ENCODE measurements around the gene FLCN. TPM values are rescaled to one million over a fixed set of nuclear protein-coding genes. Genes with fewer than 3 reads are reported as not detected.

Gene FLCN
- total and polyA plus RNA-seq, 2 donors (not counting 1 experiment from before 2014, with no cell fraction given), result 16.4 to 68.5 TPM

DNA sequence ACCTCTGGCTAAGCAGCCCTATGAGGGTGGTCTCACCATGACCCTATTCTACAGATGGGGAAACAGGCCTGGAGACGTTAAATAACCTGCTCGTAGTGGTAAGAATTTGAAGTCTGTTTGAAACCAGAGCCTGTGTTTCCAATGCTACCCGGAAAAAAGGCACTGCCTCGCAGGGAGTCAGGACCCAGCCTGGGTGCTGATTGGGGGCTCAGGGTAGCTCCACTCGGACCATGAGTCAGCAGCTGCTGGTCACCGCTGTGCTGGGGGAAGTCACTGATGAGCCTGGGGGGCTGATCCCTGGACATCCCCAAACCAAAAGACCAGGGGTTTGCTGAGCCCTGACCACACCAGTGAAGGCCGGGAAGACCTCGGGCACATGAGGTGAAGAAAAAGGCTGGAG lies 21.4 kb downstream of the FLCN start:
- Histone ChIP-seq H3K4me3 (replicated peaks in 1 of 4; ENCODE audit: control extremely low read depth in 1 of 4, insufficient read depth in 1 of 4, low read depth in 3 of 4, low read length in 4 of 4) (no peak overlapping the region), H3K36me3 (ENCODE audit: control insufficient read depth, insufficient read depth, low read length) (peaks cover 42% of the 10 kb centered on the region), H3K79me2 (ENCODE audit: control insufficient read depth, insufficient read depth, low read length) (no peaks in the 10 kb centered on the region), H3K9ac (ENCODE audit: insufficient read depth, low read length) (no peak overlapping the region), H3K4me1 (ENCODE audit: control insufficient read depth, extremely low read depth, insufficient read depth, low read length) (no peaks in the 10 kb centered on the region), H3K4me2 (ENCODE audit: extremely low read depth, insufficient read depth, low read length) (no peak overlapping the region), H4K20me1 (ENCODE audit: control insufficient read depth, extremely low read depth, insufficient read depth, low read length) (peaks cover 2% of the 10 kb centered on the region), H3K9me3 (ENCODE audit: control insufficient read depth, insufficient read depth, low read depth, low read length) (no peaks in the 10 kb centered on the region), H3K27ac (ENCODE audit: insufficient read depth, low read length) (no peak overlapping the region), H2AFZ (ENCODE audit: low read length) (no peak overlapping the region), H3K27me3 (ENCODE audit: control insufficient read depth, insufficient read depth, low read length) (no peaks in the 10 kb centered on the region)
- TF ChIP-seq, protein P1, sequence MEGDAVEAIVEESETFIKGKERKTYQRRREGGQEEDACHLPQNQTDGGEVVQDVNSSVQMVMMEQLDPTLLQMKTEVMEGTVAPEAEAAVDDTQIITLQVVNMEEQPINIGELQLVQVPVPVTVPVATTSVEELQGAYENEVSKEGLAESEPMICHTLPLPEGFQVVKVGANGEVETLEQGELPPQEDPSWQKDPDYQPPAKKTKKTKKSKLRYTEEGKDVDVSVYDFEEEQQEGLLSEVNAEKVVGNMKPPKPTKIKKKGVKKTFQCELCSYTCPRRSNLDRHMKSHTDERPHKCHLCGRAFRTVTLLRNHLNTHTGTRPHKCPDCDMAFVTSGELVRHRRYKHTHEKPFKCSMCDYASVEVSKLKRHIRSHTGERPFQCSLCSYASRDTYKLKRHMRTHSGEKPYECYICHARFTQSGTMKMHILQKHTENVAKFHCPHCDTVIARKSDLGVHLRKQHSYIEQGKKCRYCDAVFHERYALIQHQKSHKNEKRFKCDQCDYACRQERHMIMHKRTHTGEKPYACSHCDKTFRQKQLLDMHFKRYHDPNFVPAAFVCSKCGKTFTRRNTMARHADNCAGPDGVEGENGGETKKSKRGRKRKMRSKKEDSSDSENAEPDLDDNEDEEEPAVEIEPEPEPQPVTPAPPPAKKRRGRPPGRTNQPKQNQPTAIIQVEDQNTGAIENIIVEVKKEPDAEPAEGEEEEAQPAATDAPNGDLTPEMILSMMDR (conservative IDR thresholded peaks at IDR 0.05 in 1 of 2, IDR thresholded peaks at IDR 0.05 in 1 of 2; ENCODE audit: low read depth in 1 of 2, low read length in 2 of 2), result no peak
- no peak for DNase-seq (ENCODE audit: low read depth in 2 of 2)

- H3K4me2 ChIP-seq (ENCODE audit: extremely low read depth, insufficient read depth, low read length), result no peak overlapping the region
- no peaks in the 10 kb centered on the region for H3K27me3 ChIP-seq (ENCODE audit: control insufficient read depth, insufficient read depth, low read length)
- no peak overlapping the region for H3K4me3 ChIP-seq (replicated peaks in 1 of 4; ENCODE audit: control extremely low read depth in 1 of 4, insufficient read depth in 1 of 4, low read depth in 3 of 4, low read length in 4 of 4)
- DNase-seq (ENCODE audit: low read depth in 2 of 2), result no peak
- no peaks in the 10 kb centered on the region for H3K79me2 ChIP-seq (ENCODE audit: control insufficient read depth, insufficient read depth, low read length)
- H2AFZ ChIP-seq (ENCODE audit: low read length), result no peak overlapping the region
- H3K36me3 ChIP-seq (ENCODE audit: control insufficient read depth, insufficient read depth, low read length), result peaks cover 40% of the 10 kb centered on the region
- H3K9ac ChIP-seq (ENCODE audit: insufficient read depth, low read length), result no peak overlapping the region
- TF ChIP-seq, protein P1 (conservative IDR thresholded peaks at IDR 0.05 in 1 of 2, IDR thresholded peaks at IDR 0.05 in 1 of 2; ENCODE audit: low read depth in 1 of 2, low read length in 2 of 2), result no peak
- TF ChIP-seq EZH2 (IDR thresholded peaks at IDR 0.05; ENCODE audit: low read length, missing control alignments), result no peak
- no peaks in the 10 kb centered on the region for H3K9me3 ChIP-seq (ENCODE audit: control insufficient read depth, insufficient read depth, low read depth, low read length)
- peaks cover 2% of the 10 kb centered on the region for H4K20me1 ChIP-seq (ENCODE audit: control insufficient read depth, extremely low read depth, insufficient read depth, low read length)
- no peak overlapping the region for H3K27ac ChIP-seq (ENCODE audit: insufficient read depth, low read length)
- no peaks in the 10 kb centered on the region for H3K4me1 ChIP-seq (ENCODE audit: control insufficient read depth, extremely low read depth, insufficient read depth, low read length)
Observed at GRCh38 chr17:17214646-17215436, 22.1 kb downstream of the FLCN start.

DNA sequence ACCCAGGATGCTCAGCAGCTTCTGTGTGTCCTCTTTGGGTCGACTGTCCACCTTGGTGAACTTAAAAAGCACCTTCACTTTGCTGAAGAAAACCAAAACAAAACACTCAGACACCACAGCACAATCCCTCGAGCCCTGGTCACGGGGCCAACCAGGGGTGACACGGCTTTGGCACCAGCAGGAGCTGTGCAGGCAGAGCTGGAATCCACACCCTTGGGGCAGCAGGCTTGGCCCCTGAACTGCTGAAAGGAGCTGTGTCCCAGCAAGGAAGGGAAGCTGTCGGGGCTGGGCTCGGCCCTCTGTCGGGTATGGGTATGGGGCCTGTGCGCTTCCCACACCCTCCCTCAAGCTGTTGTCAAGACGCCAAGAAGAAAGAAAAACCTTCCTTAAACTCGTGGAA lies 23.2 kb downstream of the FLCN start:
- Histone ChIP-seq H3K4me3 (replicated peaks in 1 of 4; ENCODE audit: control extremely low read depth in 1 of 4, insufficient read depth in 1 of 4, low read depth in 3 of 4, low read length in 4 of 4) (no peak overlapping the region), H2AFZ (ENCODE audit: low read length) (no peak overlapping the region), H3K79me2 (ENCODE audit: control insufficient read depth, insufficient read depth, low read length) (no peaks in the 10 kb centered on the region), H4K20me1 (ENCODE audit: control insufficient read depth, extremely low read depth, insufficient read depth, low read length) (peaks cover 2% of the 10 kb centered on the region), H3K27me3 (ENCODE audit: control insufficient read depth, insufficient read depth, low read length) (no peaks in the 10 kb centered on the region), H3K27ac (ENCODE audit: insufficient read depth, low read length) (no peak overlapping the region), H3K9ac (ENCODE audit: insufficient read depth, low read length) (no peak overlapping the region), H3K9me3 (ENCODE audit: control insufficient read depth, insufficient read depth, low read depth, low read length) (no peaks in the 10 kb centered on the region), H3K4me2 (ENCODE audit: extremely low read depth, insufficient read depth, low read length) (no peak overlapping the region), H3K36me3 (ENCODE audit: control insufficient read depth, insufficient read depth, low read length) (peaks cover 37% of the 10 kb centered on the region), H3K4me1 (ENCODE audit: control insufficient read depth, extremely low read depth, insufficient read depth, low read length) (no peaks in the 10 kb centered on the region)
- TF ChIP-seq, protein P1 (conservative IDR thresholded peaks at IDR 0.05 in 1 of 2, IDR thresholded peaks at IDR 0.05 in 1 of 2; ENCODE audit: low read depth in 1 of 2, low read length in 2 of 2), result no peak
- no peak for TF ChIP-seq EZH2 (IDR thresholded peaks at IDR 0.05; ENCODE audit: low read length, missing control alignments)
- DNase-seq (ENCODE audit: low read depth in 2 of 2), result no peak
